ENCODE measurements around the gene GNA14.

DNA sequence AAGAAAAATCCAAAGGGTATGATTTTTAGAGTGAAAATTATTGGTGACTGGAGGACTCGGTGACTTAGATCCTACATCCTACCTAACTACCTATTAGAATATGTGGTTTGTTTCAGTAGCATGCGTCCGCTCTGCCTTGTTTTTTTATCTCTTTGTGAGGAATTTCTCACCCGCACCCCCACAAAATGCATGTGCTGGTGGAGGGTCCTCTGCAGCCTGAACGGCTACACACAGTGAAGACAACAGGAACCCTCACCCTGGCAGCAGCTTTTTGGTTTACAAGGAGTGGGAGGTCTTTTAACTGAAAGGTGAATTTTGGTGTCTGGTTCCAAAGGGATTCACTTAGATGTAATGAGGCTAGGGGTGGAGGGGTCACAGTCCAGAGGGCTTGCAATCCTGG, 115.5 kb downstream of the GNA14 start:
- TF ChIP-seq, protein P1, sequence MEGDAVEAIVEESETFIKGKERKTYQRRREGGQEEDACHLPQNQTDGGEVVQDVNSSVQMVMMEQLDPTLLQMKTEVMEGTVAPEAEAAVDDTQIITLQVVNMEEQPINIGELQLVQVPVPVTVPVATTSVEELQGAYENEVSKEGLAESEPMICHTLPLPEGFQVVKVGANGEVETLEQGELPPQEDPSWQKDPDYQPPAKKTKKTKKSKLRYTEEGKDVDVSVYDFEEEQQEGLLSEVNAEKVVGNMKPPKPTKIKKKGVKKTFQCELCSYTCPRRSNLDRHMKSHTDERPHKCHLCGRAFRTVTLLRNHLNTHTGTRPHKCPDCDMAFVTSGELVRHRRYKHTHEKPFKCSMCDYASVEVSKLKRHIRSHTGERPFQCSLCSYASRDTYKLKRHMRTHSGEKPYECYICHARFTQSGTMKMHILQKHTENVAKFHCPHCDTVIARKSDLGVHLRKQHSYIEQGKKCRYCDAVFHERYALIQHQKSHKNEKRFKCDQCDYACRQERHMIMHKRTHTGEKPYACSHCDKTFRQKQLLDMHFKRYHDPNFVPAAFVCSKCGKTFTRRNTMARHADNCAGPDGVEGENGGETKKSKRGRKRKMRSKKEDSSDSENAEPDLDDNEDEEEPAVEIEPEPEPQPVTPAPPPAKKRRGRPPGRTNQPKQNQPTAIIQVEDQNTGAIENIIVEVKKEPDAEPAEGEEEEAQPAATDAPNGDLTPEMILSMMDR (conservative IDR thresholded peaks at IDR 0.05) = no peak
- no peak for TF ChIP-seq ZFX (IDR thresholded peaks at IDR 0.05)
